Measurements from ENCODE around the gene E2F1. TPM values are rescaled to one million over a fixed set of nuclear protein-coding genes. Genes with fewer than 3 reads are reported as not detected.

Gene E2F1
- total and polyA plus RNA-seq, 4 donors = 0.10 to 11.0 (median 0.88) TPM

- 95% methylated on average over 2 of the region's 2 CpGs for WGBS
- H3K27me3 ChIP-seq (ENCODE audit: control insufficient read depth in 4 of 4, insufficient read depth in 4 of 4, low read length in 3 of 4) = no peaks in the 10 kb centered on the region
- H3K4me1 ChIP-seq (ENCODE audit: control insufficient read depth in 4 of 4, insufficient read depth in 4 of 4, low read length in 3 of 4) = peaks cover 10 to 26% (median 16%) of the 10 kb centered on the region in 4 donors
- no peaks in the 10 kb centered on the region for H3K36me3 ChIP-seq (ENCODE audit: control insufficient read depth in 4 of 4, insufficient read depth in 3 of 4, low read depth in 1 of 4, low read length in 3 of 4)
- no peak overlapping the region for H3K9ac ChIP-seq (ENCODE audit: low read depth in 1 of 2, low read length in 2 of 2)
- DNase-seq (ENCODE audit: low spot score) = no peak
- no peak overlapping the region for H3K27ac ChIP-seq (ENCODE audit: low read depth in 1 of 2, low read length in 2 of 2)
- TF ChIP-seq HNF4A (conservative IDR thresholded peaks at IDR 0.05) (no peak), GABPA (IDR thresholded peaks at IDR 0.05 in 1 of 2, conservative IDR thresholded peaks at IDR 0.05 in 1 of 2) (no peak)
- H3K9me3 ChIP-seq (ENCODE audit: control insufficient read depth in 4 of 4, low read length in 3 of 4) = no peaks in the 10 kb centered on the region
- H3K4me3 ChIP-seq (ENCODE audit: low read depth in 1 of 3, low read length in 3 of 3) = no peak overlapping the region
Measured at GRCh38 chr20:33728463-33728862, 42.3 kb upstream of the E2F1 start.

- no peak overlapping the region for H3K9ac ChIP-seq (ENCODE audit: low read depth in 1 of 2, low read length in 2 of 2)
- no peak overlapping the region for H3K4me3 ChIP-seq (ENCODE audit: low read depth in 1 of 3, low read length in 3 of 3)
- DNase-seq (ENCODE audit: low spot score) = no peak
- H3K27me3 ChIP-seq (ENCODE audit: control insufficient read depth in 4 of 4, insufficient read depth in 4 of 4, low read length in 3 of 4) = no peaks in the 10 kb centered on the region
- no peak overlapping the region for H3K27ac ChIP-seq (ENCODE audit: low read depth in 1 of 2, low read length in 2 of 2)
- TF ChIP-seq, protein P1, sequence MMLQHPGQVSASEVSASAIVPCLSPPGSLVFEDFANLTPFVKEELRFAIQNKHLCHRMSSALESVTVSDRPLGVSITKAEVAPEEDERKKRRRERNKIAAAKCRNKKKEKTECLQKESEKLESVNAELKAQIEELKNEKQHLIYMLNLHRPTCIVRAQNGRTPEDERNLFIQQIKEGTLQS (IDR thresholded peaks at IDR 0.05) = no peak
- TF ChIP-seq EGR1 (IDR thresholded peaks at IDR 0.05; ENCODE audit: low read depth in 2 of 2) = no peak
- H3K36me3 ChIP-seq (ENCODE audit: control insufficient read depth in 4 of 4, insufficient read depth in 3 of 4, low read depth in 1 of 4, low read length in 3 of 4) = no peaks in the 10 kb centered on the region
- H3K4me1 ChIP-seq (ENCODE audit: control insufficient read depth in 4 of 4, insufficient read depth in 4 of 4, low read length in 3 of 4) = peaks cover 6 to 19% (median 12%) of the 10 kb centered on the region in 4 donors
- 95% methylated on average over 3 of the region's 3 CpGs for WGBS
- H3K9me3 ChIP-seq (ENCODE audit: control insufficient read depth in 4 of 4, low read length in 3 of 4) = no peaks in the 10 kb centered on the region
Measured at GRCh38 chr20:33727806-33728205, 41.6 kb upstream of the E2F1 start.

GRCh38 chr20:33727115-33727479, 40.9 kb upstream of the E2F1 start:
- TF ChIP-seq GABPA (IDR thresholded peaks at IDR 0.05 in 1 of 2, conservative IDR thresholded peaks at IDR 0.05 in 1 of 2) (no peak), NR2F2 (IDR thresholded peaks at IDR 0.05) (no peak), SP1 (IDR thresholded peaks at IDR 0.05) (no peak), JUND (IDR thresholded peaks at IDR 0.05) (no peak), FOXA2 (IDR thresholded peaks at IDR 0.05) (no peak), YY1 (IDR thresholded peaks at IDR 0.05) (no peak), HNF4G (IDR thresholded peaks at IDR 0.05) (no peak), RAD21 (IDR thresholded peaks at IDR 0.05) (no peak), REST (IDR thresholded peaks at IDR 0.05) (no peak), RXRA (IDR thresholded peaks at IDR 0.05) (no peak)
- TF ChIP-seq, protein P2, sequence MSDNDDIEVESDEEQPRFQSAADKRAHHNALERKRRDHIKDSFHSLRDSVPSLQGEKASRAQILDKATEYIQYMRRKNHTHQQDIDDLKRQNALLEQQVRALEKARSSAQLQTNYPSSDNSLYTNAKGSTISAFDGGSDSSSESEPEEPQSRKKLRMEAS (IDR thresholded peaks at IDR 0.05) = no peak
- TF ChIP-seq, protein P1 (IDR thresholded peaks at IDR 0.05) = no peak
- TF ChIP-seq, protein P3, sequence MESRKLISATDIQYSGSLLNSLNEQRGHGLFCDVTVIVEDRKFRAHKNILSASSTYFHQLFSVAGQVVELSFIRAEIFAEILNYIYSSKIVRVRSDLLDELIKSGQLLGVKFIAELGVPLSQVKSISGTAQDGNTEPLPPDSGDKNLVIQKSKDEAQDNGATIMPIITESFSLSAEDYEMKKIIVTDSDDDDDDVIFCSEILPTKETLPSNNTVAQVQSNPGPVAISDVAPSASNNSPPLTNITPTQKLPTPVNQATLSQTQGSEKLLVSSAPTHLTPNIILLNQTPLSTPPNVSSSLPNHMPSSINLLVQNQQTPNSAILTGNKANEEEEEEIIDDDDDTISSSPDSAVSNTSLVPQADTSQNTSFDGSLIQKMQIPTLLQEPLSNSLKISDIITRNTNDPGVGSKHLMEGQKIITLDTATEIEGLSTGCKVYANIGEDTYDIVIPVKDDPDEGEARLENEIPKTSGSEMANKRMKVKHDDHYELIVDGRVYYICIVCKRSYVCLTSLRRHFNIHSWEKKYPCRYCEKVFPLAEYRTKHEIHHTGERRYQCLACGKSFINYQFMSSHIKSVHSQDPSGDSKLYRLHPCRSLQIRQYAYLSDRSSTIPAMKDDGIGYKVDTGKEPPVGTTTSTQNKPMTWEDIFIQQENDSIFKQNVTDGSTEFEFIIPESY (IDR thresholded peaks at IDR 0.05) = no peak
- H3K9ac ChIP-seq (ENCODE audit: low read depth in 1 of 2, low read length in 2 of 2) = no peak overlapping the region
- H3K9me3 ChIP-seq (ENCODE audit: control insufficient read depth in 4 of 4, low read length in 3 of 4) = no peaks in the 10 kb centered on the region
- no peak overlapping the region for H3K4me3 ChIP-seq (ENCODE audit: low read depth in 1 of 3, low read length in 3 of 3)
- no peak for DNase-seq (ENCODE audit: low spot score)
- no peaks in the 10 kb centered on the region for H3K27me3 ChIP-seq (ENCODE audit: control insufficient read depth in 4 of 4, insufficient read depth in 4 of 4, low read length in 3 of 4)
- no peak overlapping the region for H3K27ac ChIP-seq (ENCODE audit: low read depth in 1 of 2, low read length in 2 of 2)
- no peaks in the 10 kb centered on the region for H3K36me3 ChIP-seq (ENCODE audit: control insufficient read depth in 4 of 4, insufficient read depth in 3 of 4, low read depth in 1 of 4, low read length in 3 of 4)
- 96% methylated on average over 5 of the region's 5 CpGs for WGBS
- H3K4me1 ChIP-seq (ENCODE audit: control insufficient read depth in 4 of 4, insufficient read depth in 4 of 4, low read length in 3 of 4) = peaks cover 3 to 13% (median 8%) of the 10 kb centered on the region in 4 donors
